Neural cell (in vitro differentiated cells): ENCODE data around the gene CPNE1.

ENCODE experiments used
- EP300 ChIP-seq: fragments of 450-650 bp; conservative IDR thresholded peaks from 2 replicates; pipeline ENCODE4 v1.6.1; 2014; ENCODE audit warnings: antibody characterized with exemption, mild to moderate bottlenecking, moderate library complexity; ENCODE audit not compliant: poor library complexity, severe bottlenecking
- EZH2 ChIP-seq: fragments of 200-600, 300-800 bp; shearing (Covaris generic), sonication (generic); IDR thresholded peaks from 2 replicates; pipeline ENCODE4 v1.6.1; 2014; ENCODE audit warnings: antibody characterized with exemption, low read length, borderline replicate concordance, mild to moderate bottlenecking; ENCODE audit not compliant: insufficient read depth, poor library complexity, severe bottlenecking
- MXI1 ChIP-seq: fragments of 450-650 bp; conservative IDR thresholded peaks from 2 replicates; pipeline ENCODE4 v1.6.1; 2014; ENCODE audit warnings: antibody characterized with exemption, mild to moderate bottlenecking; ENCODE audit not compliant: poor library complexity, severe bottlenecking
- POLR2AphosphoS5 ChIP-seq: IDR thresholded peaks from 2 replicates; pipeline ENCODE4 v1.6.1; 2012
- RAD21 ChIP-seq: fragments of 450-650 bp; conservative IDR thresholded peaks from 2 replicates; pipeline ENCODE4 v1.6.1; 2014; ENCODE audit warnings: antibody characterized with exemption, mild to moderate bottlenecking, moderate library complexity
- SMC3 ChIP-seq: fragments of 450-650 bp; conservative IDR thresholded peaks from 2 replicates; pipeline ENCODE4 v1.6.1; 2014; ENCODE audit warnings: antibody characterized with exemption, mild to moderate bottlenecking, moderate library complexity; ENCODE audit not compliant: poor library complexity
- TF ChIP-seq, protein P1 (sequence below): fragments of 450-650 bp; IDR thresholded peaks from 2 replicates; pipeline ENCODE4 v1.5.1; 2014; ENCODE audit warnings: antibody characterized with exemption, mild to moderate bottlenecking, moderate library complexity; ENCODE audit not compliant: poor library complexity, severe bottlenecking

DNA sequence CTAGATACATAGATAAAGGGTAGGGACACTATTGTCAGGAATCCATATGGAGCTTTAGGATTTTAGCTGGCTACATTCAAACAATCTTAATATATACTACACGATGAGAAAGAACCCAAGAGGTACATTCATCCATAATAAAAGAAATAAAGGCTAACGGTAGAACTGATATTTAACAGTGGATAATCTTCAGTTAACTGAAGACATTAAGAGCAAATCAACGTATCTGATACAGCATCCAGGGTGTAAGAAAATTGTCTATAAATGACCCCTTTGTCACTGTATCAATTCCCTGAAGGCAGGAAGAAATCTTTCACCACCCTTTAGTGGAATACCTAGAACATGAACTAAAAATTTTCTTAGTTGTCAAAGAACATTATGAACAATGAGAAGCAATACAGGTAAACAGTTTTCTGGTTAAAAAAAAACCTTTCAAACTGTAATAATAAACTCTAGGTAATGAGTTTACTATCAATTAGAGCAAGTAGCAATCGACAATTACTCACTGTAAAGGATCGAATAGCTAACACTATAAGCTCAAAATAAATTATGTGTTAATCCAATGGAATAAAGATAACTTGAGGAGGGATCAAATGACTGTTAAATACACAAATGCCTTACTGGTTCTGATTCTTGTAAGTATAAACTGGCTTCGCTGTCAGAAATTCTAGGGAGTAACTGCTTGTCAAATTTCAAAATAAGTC is 46.3 kb upstream of the CPNE1 start:
- TF ChIP-seq, protein P1, sequence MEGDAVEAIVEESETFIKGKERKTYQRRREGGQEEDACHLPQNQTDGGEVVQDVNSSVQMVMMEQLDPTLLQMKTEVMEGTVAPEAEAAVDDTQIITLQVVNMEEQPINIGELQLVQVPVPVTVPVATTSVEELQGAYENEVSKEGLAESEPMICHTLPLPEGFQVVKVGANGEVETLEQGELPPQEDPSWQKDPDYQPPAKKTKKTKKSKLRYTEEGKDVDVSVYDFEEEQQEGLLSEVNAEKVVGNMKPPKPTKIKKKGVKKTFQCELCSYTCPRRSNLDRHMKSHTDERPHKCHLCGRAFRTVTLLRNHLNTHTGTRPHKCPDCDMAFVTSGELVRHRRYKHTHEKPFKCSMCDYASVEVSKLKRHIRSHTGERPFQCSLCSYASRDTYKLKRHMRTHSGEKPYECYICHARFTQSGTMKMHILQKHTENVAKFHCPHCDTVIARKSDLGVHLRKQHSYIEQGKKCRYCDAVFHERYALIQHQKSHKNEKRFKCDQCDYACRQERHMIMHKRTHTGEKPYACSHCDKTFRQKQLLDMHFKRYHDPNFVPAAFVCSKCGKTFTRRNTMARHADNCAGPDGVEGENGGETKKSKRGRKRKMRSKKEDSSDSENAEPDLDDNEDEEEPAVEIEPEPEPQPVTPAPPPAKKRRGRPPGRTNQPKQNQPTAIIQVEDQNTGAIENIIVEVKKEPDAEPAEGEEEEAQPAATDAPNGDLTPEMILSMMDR: no peak
- no peak for TF ChIP-seq RAD21
- TF ChIP-seq MXI1: no peak
- no peak for TF ChIP-seq SMC3
- TF ChIP-seq POLR2AphosphoS5: no peak
- no peak for TF ChIP-seq EZH2
- no peak for TF ChIP-seq EP300
